HL-60 (cell line): ENCODE data around the gene SRMS.

Experiments
- DNase-seq, 2 experiments: peaks; one replicate each; pipeline ENCODE4 v3.0.0-alpha.2; 2010 to 2020; ENCODE audit warnings: low read depth in 1 of 2, low spot score in 1 of 2
- H3K27ac ChIP-seq: fragments of 250-450 bp; sonication (Bioruptor Pico); replicated peaks from 2 replicates; pipeline ENCODE4 v1.5.1; 2020; ENCODE audit warnings: mild to moderate bottlenecking, moderate library complexity
- H3K27me3 ChIP-seq: fragments of 250-450 bp; sonication (Bioruptor Pico); 2 replicates; pipeline ENCODE4 v1.5.1; 2021; ENCODE audit warnings: mild to moderate bottlenecking, moderate library complexity; ENCODE audit not compliant: insufficient read depth, poor library complexity, severe bottlenecking
- H3K4me3 ChIP-seq: replicated peaks from 2 replicates; pipeline ENCODE4 v1.5.1; 2011; ENCODE audit warnings: mild to moderate bottlenecking, control low read depth, low read length; ENCODE audit not compliant: insufficient read depth
- GABPA ChIP-seq: IDR thresholded peaks from 2 replicates; pipeline ENCODE4 v1.6.1; 2012; ENCODE audit warnings: low read depth
- POLR2AphosphoS5 ChIP-seq: IDR thresholded peaks from 2 replicates; pipeline ENCODE4 v1.6.1; 2012; ENCODE audit warnings: low read depth
- SPI1 ChIP-seq: IDR thresholded peaks from 2 replicates; pipeline ENCODE4 v1.6.1; 2012; ENCODE audit warnings: low read depth, mild to moderate bottlenecking, borderline replicate concordance
- TF ChIP-seq, protein P1 (sequence below): IDR thresholded peaks from 2 replicates; pipeline ENCODE4 v1.6.1; 2012; ENCODE audit warnings: low read depth; ENCODE audit not compliant: insufficient replicate concordance
- TF ChIP-seq, protein P2 (sequence below): IDR thresholded peaks from one replicate; pipeline ENCODE4 v1.5.1; 2011; ENCODE audit warnings: low read length, control low read depth, inconsistent platforms; ENCODE audit not compliant: insufficient read depth

The SRMS gene

DNA sequence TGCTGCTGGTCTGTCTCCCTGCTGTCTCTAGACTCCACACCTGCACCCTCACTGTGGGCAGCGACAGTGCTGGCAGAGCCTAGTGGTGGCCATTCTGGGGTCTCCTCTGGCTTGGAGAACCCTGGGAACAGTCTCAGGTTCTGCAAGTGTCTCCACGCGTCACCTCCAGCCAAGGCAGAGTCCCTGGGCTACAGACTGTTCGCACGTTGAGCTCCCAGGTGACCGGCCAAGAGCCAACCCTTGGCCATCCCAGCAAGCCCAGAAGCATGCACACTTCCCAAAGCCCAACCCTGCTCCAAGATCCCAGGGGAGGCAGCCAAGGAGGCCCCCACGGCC, 53.5 kb downstream of the SRMS start:
- no peak for TF ChIP-seq SPI1
- TF ChIP-seq GABPA: no peak
- no peak for TF ChIP-seq POLR2AphosphoS5
- no peak for DNase-seq
- H3K4me3 ChIP-seq: no peak overlapping the region
- no peak overlapping the region for H3K27ac ChIP-seq
- H3K27me3 ChIP-seq: peaks cover 23% of the 10 kb centered on the region

- peaks cover 27% of the 10 kb centered on the region for H3K27me3 ChIP-seq
- no peak overlapping the region for H3K27ac ChIP-seq
- no peak for DNase-seq
- H3K4me3 ChIP-seq: no peak overlapping the region
- TF ChIP-seq, protein P1, sequence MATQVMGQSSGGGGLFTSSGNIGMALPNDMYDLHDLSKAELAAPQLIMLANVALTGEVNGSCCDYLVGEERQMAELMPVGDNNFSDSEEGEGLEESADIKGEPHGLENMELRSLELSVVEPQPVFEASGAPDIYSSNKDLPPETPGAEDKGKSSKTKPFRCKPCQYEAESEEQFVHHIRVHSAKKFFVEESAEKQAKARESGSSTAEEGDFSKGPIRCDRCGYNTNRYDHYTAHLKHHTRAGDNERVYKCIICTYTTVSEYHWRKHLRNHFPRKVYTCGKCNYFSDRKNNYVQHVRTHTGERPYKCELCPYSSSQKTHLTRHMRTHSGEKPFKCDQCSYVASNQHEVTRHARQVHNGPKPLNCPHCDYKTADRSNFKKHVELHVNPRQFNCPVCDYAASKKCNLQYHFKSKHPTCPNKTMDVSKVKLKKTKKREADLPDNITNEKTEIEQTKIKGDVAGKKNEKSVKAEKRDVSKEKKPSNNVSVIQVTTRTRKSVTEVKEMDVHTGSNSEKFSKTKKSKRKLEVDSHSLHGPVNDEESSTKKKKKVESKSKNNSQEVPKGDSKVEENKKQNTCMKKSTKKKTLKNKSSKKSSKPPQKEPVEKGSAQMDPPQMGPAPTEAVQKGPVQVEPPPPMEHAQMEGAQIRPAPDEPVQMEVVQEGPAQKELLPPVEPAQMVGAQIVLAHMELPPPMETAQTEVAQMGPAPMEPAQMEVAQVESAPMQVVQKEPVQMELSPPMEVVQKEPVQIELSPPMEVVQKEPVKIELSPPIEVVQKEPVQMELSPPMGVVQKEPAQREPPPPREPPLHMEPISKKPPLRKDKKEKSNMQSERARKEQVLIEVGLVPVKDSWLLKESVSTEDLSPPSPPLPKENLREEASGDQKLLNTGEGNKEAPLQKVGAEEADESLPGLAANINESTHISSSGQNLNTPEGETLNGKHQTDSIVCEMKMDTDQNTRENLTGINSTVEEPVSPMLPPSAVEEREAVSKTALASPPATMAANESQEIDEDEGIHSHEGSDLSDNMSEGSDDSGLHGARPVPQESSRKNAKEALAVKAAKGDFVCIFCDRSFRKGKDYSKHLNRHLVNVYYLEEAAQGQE: no peak
- TF ChIP-seq GABPA: no peak
- no peak for TF ChIP-seq SPI1
- TF ChIP-seq POLR2AphosphoS5: no peak
- TF ChIP-seq, protein P2, sequence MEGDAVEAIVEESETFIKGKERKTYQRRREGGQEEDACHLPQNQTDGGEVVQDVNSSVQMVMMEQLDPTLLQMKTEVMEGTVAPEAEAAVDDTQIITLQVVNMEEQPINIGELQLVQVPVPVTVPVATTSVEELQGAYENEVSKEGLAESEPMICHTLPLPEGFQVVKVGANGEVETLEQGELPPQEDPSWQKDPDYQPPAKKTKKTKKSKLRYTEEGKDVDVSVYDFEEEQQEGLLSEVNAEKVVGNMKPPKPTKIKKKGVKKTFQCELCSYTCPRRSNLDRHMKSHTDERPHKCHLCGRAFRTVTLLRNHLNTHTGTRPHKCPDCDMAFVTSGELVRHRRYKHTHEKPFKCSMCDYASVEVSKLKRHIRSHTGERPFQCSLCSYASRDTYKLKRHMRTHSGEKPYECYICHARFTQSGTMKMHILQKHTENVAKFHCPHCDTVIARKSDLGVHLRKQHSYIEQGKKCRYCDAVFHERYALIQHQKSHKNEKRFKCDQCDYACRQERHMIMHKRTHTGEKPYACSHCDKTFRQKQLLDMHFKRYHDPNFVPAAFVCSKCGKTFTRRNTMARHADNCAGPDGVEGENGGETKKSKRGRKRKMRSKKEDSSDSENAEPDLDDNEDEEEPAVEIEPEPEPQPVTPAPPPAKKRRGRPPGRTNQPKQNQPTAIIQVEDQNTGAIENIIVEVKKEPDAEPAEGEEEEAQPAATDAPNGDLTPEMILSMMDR: no peak
These were observed 54.0 kb downstream of the SRMS start for GRCh38 chr20:63493563-63494020.

DNA sequence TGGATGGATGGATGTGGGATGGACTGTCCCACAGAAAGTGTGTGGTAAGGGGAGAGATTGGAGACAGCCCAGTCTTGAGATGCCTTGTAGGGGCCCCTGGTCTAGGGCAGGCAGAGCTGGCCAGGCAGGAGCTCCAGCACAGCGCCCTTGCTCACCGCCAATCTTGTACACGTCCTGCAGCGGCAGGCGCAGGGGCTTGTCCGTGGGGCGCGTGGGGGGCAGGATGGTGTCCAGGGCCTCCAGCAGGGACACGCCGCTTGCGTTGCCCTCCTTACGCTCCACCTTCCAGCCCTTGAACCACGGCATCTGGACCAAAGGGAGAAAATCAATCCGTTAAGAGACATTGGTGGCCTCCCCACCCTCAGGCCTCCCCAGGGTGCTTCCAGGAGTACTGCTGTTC, 54.6 kb downstream of the SRMS start:
- no peak for DNase-seq
- TF ChIP-seq, protein P2: no peak
- no peak for TF ChIP-seq SPI1
- TF ChIP-seq GABPA: no peak
- TF ChIP-seq POLR2AphosphoS5: no peak
- TF ChIP-seq, protein P1: no peak
- H3K4me3 ChIP-seq: no peak overlapping the region
- H3K27ac ChIP-seq: no peak overlapping the region
- H3K27me3 ChIP-seq: peaks cover 24% of the 10 kb centered on the region

DNA sequence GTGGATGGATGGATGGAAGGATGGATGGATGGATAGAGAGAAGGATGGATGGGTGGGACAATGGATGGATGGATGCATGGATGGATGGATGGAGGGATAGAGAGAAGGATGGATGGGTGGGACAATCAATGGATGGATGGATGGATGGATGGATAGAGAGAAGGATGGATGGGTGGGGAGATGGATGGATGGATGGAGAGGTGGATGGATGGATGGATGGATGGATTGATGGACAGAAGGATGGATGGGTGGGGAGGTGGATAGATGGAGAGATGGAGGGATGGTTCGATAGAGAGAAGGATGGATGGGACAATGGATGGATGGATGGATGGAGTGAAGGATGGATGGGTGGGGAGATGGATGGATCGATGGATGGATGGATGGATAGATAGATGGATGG, 55.0 kb downstream of the SRMS start:
- Histone ChIP-seq H3K27ac (no peak overlapping the region), H3K27me3 (peaks cover 24% of the 10 kb centered on the region), H3K4me3 (no peak overlapping the region)
- DNase-seq: no peak
- TF ChIP-seq, protein P1: no peak
- no peak for TF ChIP-seq POLR2AphosphoS5
- TF ChIP-seq, protein P2: no peak
- TF ChIP-seq GABPA: no peak
- no peak for TF ChIP-seq SPI1
